ENCODE measurements around the gene COPS7B. TPM values are rescaled to one million over a fixed set of nuclear protein-coding genes. Genes with fewer than 3 reads are reported as not detected.
A peak's percentile ranks its signal among the peaks of the same experiment; 100 is the strongest.

COPS7B gene
- total and polyA plus RNA-seq, 9 of the 15 experiments (the other 6 are each of a cell fraction or from before 2014, with no cell fraction given): 6.0 to 50.7 (median 21.8) TPM

DNA sequence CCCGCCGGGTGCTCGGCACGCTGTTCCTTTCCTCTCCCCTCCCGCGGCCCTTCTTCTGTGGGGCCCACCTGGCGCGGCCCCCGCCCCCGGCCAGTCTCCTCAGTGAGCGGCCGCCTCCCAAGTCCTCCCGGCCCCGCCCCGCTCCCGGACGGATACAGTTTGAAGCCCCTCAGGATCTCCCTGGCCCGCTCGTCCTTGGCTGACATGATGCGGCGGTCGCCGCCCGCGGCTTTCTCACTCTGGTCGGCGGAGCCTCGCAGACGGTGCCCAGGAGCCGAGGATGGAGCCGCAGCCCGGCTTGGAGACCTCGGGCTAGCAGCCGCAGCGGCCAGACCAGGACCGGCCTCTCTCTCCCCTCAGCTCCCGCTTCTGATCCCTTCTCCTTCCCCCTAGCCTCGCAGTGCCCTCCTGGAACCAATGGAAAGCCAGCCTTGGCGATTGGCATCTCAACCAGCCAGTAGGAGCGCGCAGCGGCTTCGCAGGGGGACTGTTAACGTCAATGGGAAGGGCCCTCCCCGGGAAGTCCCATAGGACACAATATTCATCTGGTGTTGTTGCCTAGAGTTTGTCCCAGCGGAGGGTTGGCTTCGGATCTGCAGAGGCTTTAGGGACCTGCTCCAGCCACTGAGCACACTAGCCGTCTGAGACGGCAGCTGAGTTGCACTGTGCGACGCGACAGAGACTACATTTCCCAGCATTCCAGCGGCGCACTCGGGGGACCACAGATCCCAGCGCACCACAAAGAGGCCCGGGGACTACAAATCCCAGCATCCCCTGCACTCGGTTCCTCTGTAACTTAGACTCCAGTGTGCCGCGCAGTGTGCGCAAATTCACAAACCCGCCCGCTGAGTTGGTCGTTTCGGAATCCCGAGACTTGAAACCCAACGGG lies 5.1 kb upstream of the COPS7B start, which contains the start of gene PDE6D (continued):
- TF ChIP-seq, protein P1, sequence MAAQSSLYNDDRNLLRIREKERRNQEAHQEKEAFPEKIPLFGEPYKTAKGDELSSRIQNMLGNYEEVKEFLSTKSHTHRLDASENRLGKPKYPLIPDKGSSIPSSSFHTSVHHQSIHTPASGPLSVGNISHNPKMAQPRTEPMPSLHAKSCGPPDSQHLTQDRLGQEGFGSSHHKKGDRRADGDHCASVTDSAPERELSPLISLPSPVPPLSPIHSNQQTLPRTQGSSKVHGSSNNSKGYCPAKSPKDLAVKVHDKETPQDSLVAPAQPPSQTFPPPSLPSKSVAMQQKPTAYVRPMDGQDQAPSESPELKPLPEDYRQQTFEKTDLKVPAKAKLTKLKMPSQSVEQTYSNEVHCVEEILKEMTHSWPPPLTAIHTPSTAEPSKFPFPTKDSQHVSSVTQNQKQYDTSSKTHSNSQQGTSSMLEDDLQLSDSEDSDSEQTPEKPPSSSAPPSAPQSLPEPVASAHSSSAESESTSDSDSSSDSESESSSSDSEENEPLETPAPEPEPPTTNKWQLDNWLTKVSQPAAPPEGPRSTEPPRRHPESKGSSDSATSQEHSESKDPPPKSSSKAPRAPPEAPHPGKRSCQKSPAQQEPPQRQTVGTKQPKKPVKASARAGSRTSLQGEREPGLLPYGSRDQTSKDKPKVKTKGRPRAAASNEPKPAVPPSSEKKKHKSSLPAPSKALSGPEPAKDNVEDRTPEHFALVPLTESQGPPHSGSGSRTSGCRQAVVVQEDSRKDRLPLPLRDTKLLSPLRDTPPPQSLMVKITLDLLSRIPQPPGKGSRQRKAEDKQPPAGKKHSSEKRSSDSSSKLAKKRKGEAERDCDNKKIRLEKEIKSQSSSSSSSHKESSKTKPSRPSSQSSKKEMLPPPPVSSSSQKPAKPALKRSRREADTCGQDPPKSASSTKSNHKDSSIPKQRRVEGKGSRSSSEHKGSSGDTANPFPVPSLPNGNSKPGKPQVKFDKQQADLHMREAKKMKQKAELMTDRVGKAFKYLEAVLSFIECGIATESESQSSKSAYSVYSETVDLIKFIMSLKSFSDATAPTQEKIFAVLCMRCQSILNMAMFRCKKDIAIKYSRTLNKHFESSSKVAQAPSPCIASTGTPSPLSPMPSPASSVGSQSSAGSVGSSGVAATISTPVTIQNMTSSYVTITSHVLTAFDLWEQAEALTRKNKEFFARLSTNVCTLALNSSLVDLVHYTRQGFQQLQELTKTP (IDR thresholded peaks at IDR 0.05; ENCODE audit: low read depth in 1 of 2, partially characterized antibody in 2 of 2): peak in 1 of 2 experiments; percentile 97
- peak; percentile 26; the same call in 1 of the 2 replicates for TF ChIP-seq TEAD4 (IDR thresholded peaks at IDR 0.05; ENCODE audit: low read length)
- no peak for TF ChIP-seq TEAD4 (CRISPR knock-in tag; IDR thresholded peaks at IDR 0.05; ENCODE audit: borderline replicate concordance)
- TF ChIP-seq SP1 (CRISPR knock-in tag; IDR thresholded peaks at IDR 0.05): peak; percentile 64
- no peak for TF ChIP-seq MEF2D (tag; conservative IDR thresholded peaks at IDR 0.05; ENCODE audit: low read depth)
- no peak for TF ChIP-seq GATAD2B (IDR thresholded peaks at IDR 0.05; ENCODE audit: borderline replicate concordance)
- peak; percentile 61; the same call in 1 of the 2 replicates for TF ChIP-seq POLR2A (conservative IDR thresholded peaks at IDR 0.05)
- TF ChIP-seq NR2C2 (CRISPR knock-in tag; IDR thresholded peaks at IDR 0.05): no peak
- TF ChIP-seq NR2C2 (tag; IDR thresholded peaks at IDR 0.05): peak; percentile 84
- TF ChIP-seq BHLHE40 (IDR thresholded peaks at IDR 0.05; ENCODE audit: low read length): no peak
- 0 out of 4 replicates have a peak, but pooled peaks of 1 of the 2 experiments have one; percentile 2 for TF ChIP-seq MAZ (CRISPR knock-in tag; conservative IDR thresholded peaks at IDR 0.05 in 1 of 2, IDR thresholded peaks at IDR 0.05 in 1 of 2)
- 0 out of 2 replicates have a peak, but pooled peaks have one; percentile 18 for TF ChIP-seq TOE1 (IDR thresholded peaks at IDR 0.05; ENCODE audit: borderline replicate concordance)
- TF ChIP-seq TOE1 (CRISPR knock-in tag; IDR thresholded peaks at IDR 0.05; ENCODE audit: borderline replicate concordance, low read depth): no peak
- TF ChIP-seq, protein P2, sequence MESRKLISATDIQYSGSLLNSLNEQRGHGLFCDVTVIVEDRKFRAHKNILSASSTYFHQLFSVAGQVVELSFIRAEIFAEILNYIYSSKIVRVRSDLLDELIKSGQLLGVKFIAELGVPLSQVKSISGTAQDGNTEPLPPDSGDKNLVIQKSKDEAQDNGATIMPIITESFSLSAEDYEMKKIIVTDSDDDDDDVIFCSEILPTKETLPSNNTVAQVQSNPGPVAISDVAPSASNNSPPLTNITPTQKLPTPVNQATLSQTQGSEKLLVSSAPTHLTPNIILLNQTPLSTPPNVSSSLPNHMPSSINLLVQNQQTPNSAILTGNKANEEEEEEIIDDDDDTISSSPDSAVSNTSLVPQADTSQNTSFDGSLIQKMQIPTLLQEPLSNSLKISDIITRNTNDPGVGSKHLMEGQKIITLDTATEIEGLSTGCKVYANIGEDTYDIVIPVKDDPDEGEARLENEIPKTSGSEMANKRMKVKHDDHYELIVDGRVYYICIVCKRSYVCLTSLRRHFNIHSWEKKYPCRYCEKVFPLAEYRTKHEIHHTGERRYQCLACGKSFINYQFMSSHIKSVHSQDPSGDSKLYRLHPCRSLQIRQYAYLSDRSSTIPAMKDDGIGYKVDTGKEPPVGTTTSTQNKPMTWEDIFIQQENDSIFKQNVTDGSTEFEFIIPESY (CRISPR knock-in tag; IDR thresholded peaks at IDR 0.05): 0 out of 2 replicates have a peak, but pooled peaks have one; percentile 28
- TF ChIP-seq, protein P3, sequence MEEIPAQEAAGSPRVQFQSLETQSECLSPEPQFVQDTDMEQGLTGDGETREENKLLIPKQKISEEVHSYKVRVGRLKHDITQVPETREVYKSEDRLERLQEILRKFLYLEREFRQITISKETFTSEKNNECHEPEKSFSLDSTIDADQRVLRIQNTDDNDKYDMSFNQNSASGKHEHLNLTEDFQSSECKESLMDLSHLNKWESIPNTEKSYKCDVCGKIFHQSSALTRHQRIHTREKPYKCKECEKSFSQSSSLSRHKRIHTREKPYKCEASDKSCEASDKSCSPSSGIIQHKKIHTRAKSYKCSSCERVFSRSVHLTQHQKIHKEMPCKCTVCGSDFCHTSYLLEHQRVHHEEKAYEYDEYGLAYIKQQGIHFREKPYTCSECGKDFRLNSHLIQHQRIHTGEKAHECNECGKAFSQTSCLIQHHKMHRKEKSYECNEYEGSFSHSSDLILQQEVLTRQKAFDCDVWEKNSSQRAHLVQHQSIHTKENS (CRISPR knock-in tag; IDR thresholded peaks at IDR 0.05): no peak
- TF ChIP-seq MYC (IDR thresholded peaks at IDR 0.05; ENCODE audit: low read depth, low read length): peak; percentile 30; the same call in 1 of the 2 replicates
- no peak for TF ChIP-seq MYC (CRISPR knock-in tag; IDR thresholded peaks at IDR 0.05; ENCODE audit: borderline replicate concordance, low read depth)
- no peak for TF ChIP-seq TEAD2 (tag; IDR thresholded peaks at IDR 0.05)
- peak; percentile 70 for TF ChIP-seq ELF1 (tag; IDR thresholded peaks at IDR 0.05)
- TF ChIP-seq SLC30A9 (CRISPR knock-in tag; IDR thresholded peaks at IDR 0.05): no peak
- 0 out of 2 replicates have a peak, but pooled peaks have one; percentile 7 for TF ChIP-seq EGR1 (conservative IDR thresholded peaks at IDR 0.05)
